SK-N-SH treated with all-trans-retinoic acid at 6 μM for 48 hours (cell line): ENCODE data around the gene HSD11B1.

Experiments
- BACH2 ChIP-seq: fragments of 250-450 bp; sonication (Bioruptor Pico); IDR thresholded peaks from 2 replicates; pipeline ENCODE4 v1.9.0; 2021; ENCODE audit warnings: mild to moderate bottlenecking, borderline replicate concordance
- GLIS3 ChIP-seq: fragments of 250-450 bp; sonication (Bioruptor Pico); IDR thresholded peaks from 2 replicates; pipeline ENCODE4 v1.5.0; 2020; ENCODE audit warnings: mild to moderate bottlenecking, moderate library complexity
- ISL1 ChIP-seq: fragments of 250-450 bp; sonication (Bioruptor Pico); IDR thresholded peaks from 2 replicates; pipeline ENCODE4 v2.1.2; 2022; ENCODE audit warnings: mild to moderate bottlenecking, moderate library complexity
- OSR1 ChIP-seq: fragments of 250-450 bp; sonication (Bioruptor Pico); IDR thresholded peaks from 2 replicates; pipeline ENCODE4 v1.8.0; 2022; ENCODE audit warnings: moderate library complexity, mild to moderate bottlenecking, inconsistent platforms
- PPARA ChIP-seq: fragments of 250-450 bp; sonication (Bioruptor Pico); IDR thresholded peaks from 2 replicates; pipeline ENCODE4 v1.5.0; 2020; ENCODE audit warnings: mild to moderate bottlenecking, borderline replicate concordance
- SNAI2 ChIP-seq: fragments of 250-450 bp; sonication (Bioruptor Pico); IDR thresholded peaks from 2 replicates; pipeline ENCODE4 v1.5.0; 2020; ENCODE audit warnings: mild to moderate bottlenecking, moderate library complexity
- TCF4 ChIP-seq: fragments of 250-450 bp; sonication (Bioruptor Pico); IDR thresholded peaks from 2 replicates; pipeline ENCODE4 v1.8.0; 2021; ENCODE audit warnings: mild to moderate bottlenecking, moderate library complexity, borderline replicate concordance
- ZC3H10 ChIP-seq: fragments of 250-450 bp; sonication (Bioruptor Pico); IDR thresholded peaks from 2 replicates; pipeline ENCODE4 v1.5.1; 2021; ENCODE audit warnings: mild to moderate bottlenecking, moderate library complexity
- ZFP30 ChIP-seq: fragments of 450-650 bp; formaldehyde crosslinking; IDR thresholded peaks from 2 replicates; pipeline ENCODE4 v1.5.0; 2022; ENCODE audit warnings: mild to moderate bottlenecking, moderate library complexity
- ZNF565 ChIP-seq: fragments of 450-650 bp; formaldehyde crosslinking; conservative IDR thresholded peaks from 2 replicates; pipeline ENCODE4 v1.5.0; 2020; ENCODE audit warnings: low read depth, mild to moderate bottlenecking, moderate library complexity
- ZNF8 ChIP-seq: fragments of 450-650 bp; formaldehyde crosslinking; IDR thresholded peaks from 2 replicates; pipeline ENCODE4 v1.5.0; 2020; ENCODE audit warnings: mild to moderate bottlenecking, moderate library complexity
- TF ChIP-seq, protein P1 (sequence below): fragments of 250-450 bp; sonication (Bioruptor Pico); IDR thresholded peaks from 2 replicates; pipeline ENCODE4 v1.5.1; 2021; ENCODE audit warnings: mild to moderate bottlenecking, moderate library complexity

GRCh38 chr1:209727785-209728184 lies 23.1 kb downstream of the HSD11B1 start:
- no peak for TF ChIP-seq ZNF8 (CRISPR knock-in tag)
- TF ChIP-seq OSR1 (CRISPR knock-in tag), result no peak
- TF ChIP-seq SNAI2 (CRISPR knock-in tag), result no peak
- TF ChIP-seq, protein P1, sequence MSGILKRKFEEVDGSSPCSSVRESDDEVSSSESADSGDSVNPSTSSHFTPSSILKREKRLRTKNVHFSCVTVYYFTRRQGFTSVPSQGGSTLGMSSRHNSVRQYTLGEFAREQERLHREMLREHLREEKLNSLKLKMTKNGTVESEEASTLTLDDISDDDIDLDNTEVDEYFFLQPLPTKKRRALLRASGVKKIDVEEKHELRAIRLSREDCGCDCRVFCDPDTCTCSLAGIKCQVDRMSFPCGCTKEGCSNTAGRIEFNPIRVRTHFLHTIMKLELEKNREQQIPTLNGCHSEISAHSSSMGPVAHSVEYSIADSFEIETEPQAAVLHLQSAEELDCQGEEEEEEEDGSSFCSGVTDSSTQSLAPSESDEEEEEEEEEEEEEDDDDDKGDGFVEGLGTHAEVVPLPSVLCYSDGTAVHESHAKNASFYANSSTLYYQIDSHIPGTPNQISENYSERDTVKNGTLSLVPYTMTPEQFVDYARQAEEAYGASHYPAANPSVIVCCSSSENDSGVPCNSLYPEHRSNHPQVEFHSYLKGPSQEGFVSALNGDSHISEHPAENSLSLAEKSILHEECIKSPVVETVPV (CRISPR knock-in tag), result no peak
- no peak for TF ChIP-seq ZNF565 (CRISPR knock-in tag)
- TF ChIP-seq ZC3H10 (CRISPR knock-in tag), result no peak
- no peak for TF ChIP-seq BACH2 (CRISPR knock-in tag)
- TF ChIP-seq TCF4 (CRISPR knock-in tag), result no peak
- TF ChIP-seq ZFP30 (CRISPR knock-in tag), result no peak
- no peak for TF ChIP-seq ISL1 (CRISPR knock-in tag)
- no peak for TF ChIP-seq PPARA (CRISPR knock-in tag)
- no peak for TF ChIP-seq GLIS3 (CRISPR knock-in tag)
